Liver (tissue), 9 donors: Measurements from ENCODE around the gene RNU7-1. TPM values are rescaled to one million over a fixed set of nuclear protein-coding genes. Genes with fewer than 3 reads are reported as not detected.

Source experiments
- DNase-seq: peaks from one replicate; pipeline ENCODE4 v3.0.0-alpha.2; 2017; ENCODE audit warnings: low spot score
- H3K27ac ChIP-seq, 2 donors: one replicate each; pipeline ENCODE4 v1.7.0; 2013; ENCODE audit warnings: inconsistent platforms in 2 of 2, low read length in 2 of 2, control low read depth in 1 of 2, low read depth in 1 of 2, mild to moderate bottlenecking in 1 of 2
- H3K27me3 ChIP-seq, 4 donors: one replicate each; pipeline versions ENCODE4 v1.6.1 to v1.7.0; 2013; ENCODE audit warnings: low read length in 3 of 4, inconsistent platforms in 1 of 4, mild to moderate bottlenecking in 1 of 4, moderate library complexity in 1 of 4; ENCODE audit not compliant: control insufficient read depth in 4 of 4, insufficient read depth in 4 of 4
- H3K36me3 ChIP-seq, 4 donors: one replicate each; pipeline versions ENCODE4 v1.6.1 to v1.7.0; 2013; ENCODE audit warnings: low read length in 3 of 4, mild to moderate bottlenecking in 3 of 4, low read depth in 1 of 4, moderate library complexity in 1 of 4; ENCODE audit not compliant: control insufficient read depth in 4 of 4, insufficient read depth in 3 of 4
- H3K4me1 ChIP-seq, 4 donors: one replicate each; pipeline versions ENCODE4 v1.6.1 to v1.7.0; 2013; ENCODE audit warnings: low read length in 3 of 4, mild to moderate bottlenecking in 3 of 4, moderate library complexity in 1 of 4; ENCODE audit not compliant: control insufficient read depth in 4 of 4, insufficient read depth in 4 of 4
- H3K4me3 ChIP-seq, 3 donors: one replicate each; pipeline versions ENCODE4 v1.6.1 to v1.7.0; 2013; ENCODE audit warnings: low read length in 3 of 3, control low read depth in 1 of 3, low read depth in 1 of 3, mild to moderate bottlenecking in 1 of 3
- H3K9ac ChIP-seq, 2 donors: one replicate each; pipeline ENCODE4 v1.7.0; 2013; ENCODE audit warnings: low read length in 2 of 2, mild to moderate bottlenecking in 2 of 2, moderate library complexity in 2 of 2, control low read depth in 1 of 2, low read depth in 1 of 2
- H3K9me3 ChIP-seq, 4 donors: one replicate each; pipeline versions ENCODE4 v1.6.1 to v1.7.0; 2013; ENCODE audit warnings: low read length in 3 of 4; ENCODE audit not compliant: control insufficient read depth in 4 of 4
- EGR1 ChIP-seq, 2 donors: IDR thresholded peaks; 2 replicates each; pipeline ENCODE4 v1.6.1; 2016 to 2018; ENCODE audit warnings: antibody characterized with exemption in 2 of 2, low read depth in 2 of 2
- FOXA1 ChIP-seq: IDR thresholded peaks from 2 replicates; pipeline ENCODE4 v1.6.1; 2016; ENCODE audit warnings: antibody characterized with exemption
- FOXA2 ChIP-seq: IDR thresholded peaks from 2 replicates; pipeline ENCODE4 v1.6.1; 2016; ENCODE audit warnings: antibody characterized with exemption
- GABPA ChIP-seq, 2 donors: IDR thresholded peaks in 1 of 2; conservative IDR thresholded peaks in 1 of 2; 2 replicates each; pipeline ENCODE4 v1.6.1; 2016; ENCODE audit warnings: antibody characterized with exemption in 2 of 2, mild to moderate bottlenecking in 1 of 2, moderate library complexity in 1 of 2
- HNF4A ChIP-seq, 2 donors: conservative IDR thresholded peaks; 2 replicates each; pipeline ENCODE4 v1.6.1; 2016; ENCODE audit warnings: antibody characterized with exemption in 2 of 2, mild to moderate bottlenecking in 2 of 2
- HNF4G ChIP-seq: IDR thresholded peaks from 2 replicates; pipeline ENCODE4 v1.6.1; 2016; ENCODE audit warnings: antibody characterized with exemption
- JUND ChIP-seq, 2 donors: IDR thresholded peaks; 2 replicates each; pipeline ENCODE4 v1.6.1; 2016; ENCODE audit warnings: antibody characterized with exemption in 2 of 2
- NR2F2 ChIP-seq: IDR thresholded peaks from 2 replicates; pipeline ENCODE4 v1.6.1; 2016; ENCODE audit warnings: antibody characterized with exemption
- RAD21 ChIP-seq, 2 donors: IDR thresholded peaks; 2 replicates each; pipeline ENCODE4 v1.6.1; 2016; ENCODE audit warnings: antibody characterized with exemption in 2 of 2, mild to moderate bottlenecking in 2 of 2
- RXRA ChIP-seq, 2 donors: IDR thresholded peaks; 2 replicates each; pipeline ENCODE4 v1.6.1; 2017 to 2018; ENCODE audit warnings: antibody characterized with exemption in 2 of 2, mild to moderate bottlenecking in 1 of 2
- TAF1 ChIP-seq: conservative IDR thresholded peaks from 2 replicates; pipeline ENCODE4 v1.6.1; 2016; ENCODE audit warnings: antibody characterized with exemption, mild to moderate bottlenecking
- YY1 ChIP-seq: IDR thresholded peaks from 2 replicates; pipeline ENCODE4 v1.6.1; 2016; ENCODE audit warnings: antibody characterized with exemption, mild to moderate bottlenecking
- ZBTB33 ChIP-seq: IDR thresholded peaks from 2 replicates; pipeline ENCODE4 v1.6.1; 2016; ENCODE audit warnings: antibody characterized with exemption
- WGBS: extraction: QIAGEN DNeasy Blood & Tissue Kit; methylation state at CpG from one replicate; pipeline ENCODE4 v1.1.7; 2013; 5-methylcytosine and 5-hydroxymethylcytosine counted together
- polyA plus RNA-seq, 2 donors: library from polyadenylated mRNA; stranded (reverse) in 1 of 2; unstranded in 1 of 2; fragments of 200-250 nt in 1 of 2; fragments of >200 nt in 1 of 2; fragmentation: Nextera tagmentation in 1 of 2; extraction: Ambion mirVana in 1 of 2; gene quantifications; one replicate each; pipeline versions ENCODE4 v1.2.1 to v1.2.3, GENCODE V29; 2013 to 2015
- total RNA-seq, 2 donors: library from RNA; depleted of rRNA; stranded (reverse); fragments of >200 nt; gene quantifications; one replicate each; pipeline ENCODE4 v1.2.3, GENCODE V29; 2014
- TF ChIP-seq, protein P1 (sequence below): fragments of 150-350 bp; IDR thresholded peaks from 2 replicates; pipeline ENCODE4 v1.5.1; 2017; ENCODE audit warnings: improper control_type of control experiment, low read depth, low read length; ENCODE audit not compliant: missing input control
- TF ChIP-seq, protein P2 (sequence below): IDR thresholded peaks from 2 replicates; pipeline ENCODE4 v1.6.1; 2016; ENCODE audit warnings: antibody characterized with exemption, mild to moderate bottlenecking
- TF ChIP-seq, protein P3 (sequence below): IDR thresholded peaks from 2 replicates; pipeline ENCODE4 v1.6.1; 2016; ENCODE audit warnings: antibody characterized with exemption
- TF ChIP-seq, protein P4 (sequence below): IDR thresholded peaks from 2 replicates; pipeline ENCODE4 v1.6.1; 2016; ENCODE audit warnings: antibody characterized with exemption
- donor health status: healthy.
- donor health status: healthy.
- donor health status: healthy.
- donor health status: healthy.
- donor health status: healthy.

RNU7-1 gene
- total and polyA plus RNA-seq, 4 donors, result not detected

GRCh38 chr12:6960593-6961277 lies 17.1 kb downstream of the RNU7-1 start:
- no peaks in the 10 kb centered on the region for H3K27me3 ChIP-seq
- DNase-seq, result no peak
- H3K27ac ChIP-seq, result peak overlapping the region; percentile 42 to 87
- H3K9ac ChIP-seq, result no peak overlapping the region
- H3K9me3 ChIP-seq, result no peaks in the 10 kb centered on the region
- 82% methylated on average over 13 of the region's 13 CpGs for WGBS
- peaks cover 0 to 8% (median 4%) of the 10 kb centered on the region in 4 donors for H3K36me3 ChIP-seq
- TF ChIP-seq JUND (IDR thresholded peaks at IDR 0.05), result no peak
- TF ChIP-seq, protein P1, sequence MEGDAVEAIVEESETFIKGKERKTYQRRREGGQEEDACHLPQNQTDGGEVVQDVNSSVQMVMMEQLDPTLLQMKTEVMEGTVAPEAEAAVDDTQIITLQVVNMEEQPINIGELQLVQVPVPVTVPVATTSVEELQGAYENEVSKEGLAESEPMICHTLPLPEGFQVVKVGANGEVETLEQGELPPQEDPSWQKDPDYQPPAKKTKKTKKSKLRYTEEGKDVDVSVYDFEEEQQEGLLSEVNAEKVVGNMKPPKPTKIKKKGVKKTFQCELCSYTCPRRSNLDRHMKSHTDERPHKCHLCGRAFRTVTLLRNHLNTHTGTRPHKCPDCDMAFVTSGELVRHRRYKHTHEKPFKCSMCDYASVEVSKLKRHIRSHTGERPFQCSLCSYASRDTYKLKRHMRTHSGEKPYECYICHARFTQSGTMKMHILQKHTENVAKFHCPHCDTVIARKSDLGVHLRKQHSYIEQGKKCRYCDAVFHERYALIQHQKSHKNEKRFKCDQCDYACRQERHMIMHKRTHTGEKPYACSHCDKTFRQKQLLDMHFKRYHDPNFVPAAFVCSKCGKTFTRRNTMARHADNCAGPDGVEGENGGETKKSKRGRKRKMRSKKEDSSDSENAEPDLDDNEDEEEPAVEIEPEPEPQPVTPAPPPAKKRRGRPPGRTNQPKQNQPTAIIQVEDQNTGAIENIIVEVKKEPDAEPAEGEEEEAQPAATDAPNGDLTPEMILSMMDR, result peak; percentile 6
- TF ChIP-seq, protein P2, sequence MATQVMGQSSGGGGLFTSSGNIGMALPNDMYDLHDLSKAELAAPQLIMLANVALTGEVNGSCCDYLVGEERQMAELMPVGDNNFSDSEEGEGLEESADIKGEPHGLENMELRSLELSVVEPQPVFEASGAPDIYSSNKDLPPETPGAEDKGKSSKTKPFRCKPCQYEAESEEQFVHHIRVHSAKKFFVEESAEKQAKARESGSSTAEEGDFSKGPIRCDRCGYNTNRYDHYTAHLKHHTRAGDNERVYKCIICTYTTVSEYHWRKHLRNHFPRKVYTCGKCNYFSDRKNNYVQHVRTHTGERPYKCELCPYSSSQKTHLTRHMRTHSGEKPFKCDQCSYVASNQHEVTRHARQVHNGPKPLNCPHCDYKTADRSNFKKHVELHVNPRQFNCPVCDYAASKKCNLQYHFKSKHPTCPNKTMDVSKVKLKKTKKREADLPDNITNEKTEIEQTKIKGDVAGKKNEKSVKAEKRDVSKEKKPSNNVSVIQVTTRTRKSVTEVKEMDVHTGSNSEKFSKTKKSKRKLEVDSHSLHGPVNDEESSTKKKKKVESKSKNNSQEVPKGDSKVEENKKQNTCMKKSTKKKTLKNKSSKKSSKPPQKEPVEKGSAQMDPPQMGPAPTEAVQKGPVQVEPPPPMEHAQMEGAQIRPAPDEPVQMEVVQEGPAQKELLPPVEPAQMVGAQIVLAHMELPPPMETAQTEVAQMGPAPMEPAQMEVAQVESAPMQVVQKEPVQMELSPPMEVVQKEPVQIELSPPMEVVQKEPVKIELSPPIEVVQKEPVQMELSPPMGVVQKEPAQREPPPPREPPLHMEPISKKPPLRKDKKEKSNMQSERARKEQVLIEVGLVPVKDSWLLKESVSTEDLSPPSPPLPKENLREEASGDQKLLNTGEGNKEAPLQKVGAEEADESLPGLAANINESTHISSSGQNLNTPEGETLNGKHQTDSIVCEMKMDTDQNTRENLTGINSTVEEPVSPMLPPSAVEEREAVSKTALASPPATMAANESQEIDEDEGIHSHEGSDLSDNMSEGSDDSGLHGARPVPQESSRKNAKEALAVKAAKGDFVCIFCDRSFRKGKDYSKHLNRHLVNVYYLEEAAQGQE, result no peak
- H3K4me1 ChIP-seq, result peaks cover 2 to 40% (median 17%) of the 10 kb centered on the region in 4 donors
- no peak overlapping the region for H3K4me3 ChIP-seq

DNA sequence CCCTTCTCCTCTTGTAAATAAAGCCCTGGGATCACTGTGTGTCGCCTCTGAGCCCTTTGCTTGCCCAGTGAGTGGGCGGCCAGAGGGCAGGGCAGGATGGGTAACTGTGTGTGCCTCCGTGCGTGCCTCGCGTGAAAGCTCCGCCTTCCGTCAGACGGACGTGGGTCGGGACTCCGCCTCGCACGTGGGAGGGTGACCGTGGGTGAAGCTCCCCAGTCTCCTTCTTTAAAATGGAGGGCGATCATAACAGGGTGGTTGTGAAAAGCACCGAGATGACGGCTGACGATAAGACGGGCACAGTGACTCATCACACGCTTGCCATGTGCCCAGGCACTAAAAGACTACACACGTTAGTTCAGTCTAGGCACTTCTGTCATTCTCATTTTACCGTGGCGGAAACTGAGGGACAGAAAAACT lies 17.7 kb downstream of the RNU7-1 start:
- Histone ChIP-seq H3K36me3 (peaks cover 3 to 14% (median 8%) of the 10 kb centered on the region in 4 donors), H3K27me3 (no peaks in the 10 kb centered on the region)
- peak in 1 of 2 donors; percentile 63 for TF ChIP-seq HNF4A (conservative IDR thresholded peaks at IDR 0.05)
- TF ChIP-seq JUND (IDR thresholded peaks at IDR 0.05), result peak in 1 of 2 donors; percentile 67
- peak in 1 of 2 donors; percentile 24 for TF ChIP-seq GABPA (IDR thresholded peaks at IDR 0.05 in 1 of 2, conservative IDR thresholded peaks at IDR 0.05 in 1 of 2)
- no peak for TF ChIP-seq FOXA1
- peak; percentile 67 for TF ChIP-seq YY1
- no peak for TF ChIP-seq RAD21 (IDR thresholded peaks at IDR 0.05)
- TF ChIP-seq, protein P2, result peak; percentile 21
- TF ChIP-seq TAF1, result no peak
- TF ChIP-seq, protein P3, sequence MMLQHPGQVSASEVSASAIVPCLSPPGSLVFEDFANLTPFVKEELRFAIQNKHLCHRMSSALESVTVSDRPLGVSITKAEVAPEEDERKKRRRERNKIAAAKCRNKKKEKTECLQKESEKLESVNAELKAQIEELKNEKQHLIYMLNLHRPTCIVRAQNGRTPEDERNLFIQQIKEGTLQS, result no peak
- no peak for TF ChIP-seq NR2F2
- peak; percentile 16 to 77 for TF ChIP-seq RXRA (IDR thresholded peaks at IDR 0.05)
- TF ChIP-seq EGR1 (IDR thresholded peaks at IDR 0.05; ENCODE audit: low read depth in 2 of 2), result peak; percentile 95 to 99
- TF ChIP-seq, protein P4, sequence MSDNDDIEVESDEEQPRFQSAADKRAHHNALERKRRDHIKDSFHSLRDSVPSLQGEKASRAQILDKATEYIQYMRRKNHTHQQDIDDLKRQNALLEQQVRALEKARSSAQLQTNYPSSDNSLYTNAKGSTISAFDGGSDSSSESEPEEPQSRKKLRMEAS, result peak; percentile 57
- no peak for TF ChIP-seq ZBTB33
- TF ChIP-seq HNF4G, result no peak
- TF ChIP-seq, protein P1, result no peak
- peak; percentile 71 for TF ChIP-seq FOXA2

More for the DNA sequence above, 17.7 kb downstream of the RNU7-1 start:
- DNase-seq, result no peak
- Histone ChIP-seq H3K4me1 (peaks cover 2 to 40% (median 17%) of the 10 kb centered on the region in 4 donors), H3K4me3 (no peak overlapping the region), H3K9me3 (no peaks in the 10 kb centered on the region), H3K27ac (peak overlapping the region; percentile 42 to 87), H3K9ac (peak overlapping the region; percentile 2 to 55)
- 26% methylated on average over 24 of the region's 24 CpGs for WGBS
